ENCODE results near the gene GNB1.

Gene GNB1

GRCh38 chr1:1825217-1825616, 65.7 kb downstream of the GNB1 start:
- DNase-seq (ENCODE audit: low spot score) = no peak

- DNase-seq (ENCODE audit: low spot score) = no peak
These were observed 71.1 kb downstream of the GNB1 start for GRCh38 chr1:1819762-1820161.

GRCh38 chr1:1817221-1817620, 73.7 kb downstream of the GNB1 start:
- no peak for DNase-seq (ENCODE audit: low spot score)

GRCh38 chr1:1815606-1816281, 75.1 kb downstream of the GNB1 start:
- no peak for DNase-seq (ENCODE audit: low spot score)

- DNase-seq (ENCODE audit: low spot score) = no peak
These were observed 81.4 kb downstream of the GNB1 start for GRCh38 chr1:1809489-1809888.

GRCh38 chr1:1808206-1808605, 82.7 kb downstream of the GNB1 start:
- DNase-seq (ENCODE audit: low spot score) = no peak

- DNase-seq (ENCODE audit: low spot score) = no peak
These were observed 84.0 kb downstream of the GNB1 start for GRCh38 chr1:1806890-1807289.

GRCh38 chr1:1804301-1804700, 86.6 kb downstream of the GNB1 start:
- DNase-seq (ENCODE audit: low spot score) = no peak

GRCh38 chr1:1802871-1803270, 88.0 kb downstream of the GNB1 start:
- no peak for DNase-seq (ENCODE audit: low spot score)

GRCh38 chr1:1799716-1800115, 91.2 kb downstream of the GNB1 start:
- no peak for DNase-seq (ENCODE audit: low spot score)

GRCh38 chr1:1797731-1798341, 93.1 kb downstream of the GNB1 start:
- DNase-seq (ENCODE audit: low spot score) = no peak

GRCh38 chr1:1796466-1796865, 94.4 kb downstream of the GNB1 start:
- no peak for DNase-seq (ENCODE audit: low spot score)

- DNase-seq (ENCODE audit: low spot score) = no peak
These were observed 95.9 kb downstream of the GNB1 start for GRCh38 chr1:1794999-1795398.

- DNase-seq (ENCODE audit: low spot score) = no peak
These were observed 97.2 kb downstream of the GNB1 start for GRCh38 chr1:1793481-1794244.

- DNase-seq (ENCODE audit: low spot score) = peak; percentile 41
These were observed 102.0 kb downstream of the GNB1 start for GRCh38 chr1:1788646-1789431.

GRCh38 chr1:1788136-1788535, 102.8 kb downstream of the GNB1 start:
- no peak for DNase-seq (ENCODE audit: low spot score)

- no peak for DNase-seq (ENCODE audit: low spot score)
These were observed 103.9 kb downstream of the GNB1 start for GRCh38 chr1:1786836-1787605.

- DNase-seq (ENCODE audit: low spot score) = no peak
These were observed 105.2 kb downstream of the GNB1 start for GRCh38 chr1:1785666-1786065.

- no peak for DNase-seq (ENCODE audit: low spot score)
These were observed 106.0 kb downstream of the GNB1 start for GRCh38 chr1:1784933-1785332.

GRCh38 chr1:1783320-1783719, 107.6 kb downstream of the GNB1 start:
- DNase-seq (ENCODE audit: low spot score) = no peak

- DNase-seq (ENCODE audit: low spot score) = no peak
These were observed 108.3 kb downstream of the GNB1 start for GRCh38 chr1:1782399-1783221.

All from RKO (cell line).